OCI-LY7 (cell line): ENCODE data around the gene IRF8. TPM values are rescaled to one million over a fixed set of nuclear protein-coding genes. Genes with fewer than 3 reads are reported as not detected.

Experiments
- BruUV-seq: library from RNA; stranded (reverse); fragments of 400-500 nt; replicated peaks from 2 replicates; lab custom pipeline; 2021; lab: Mats Ljungman, UMichigan
- CTCF ChIA-PET: fragments of 300-600 bp; sonication (Branson Sonifier 250); formaldehyde crosslinking; loops from one replicate; lab custom pipeline; 2022; ENCODE audit warnings: antibody characterized with exemption; ENCODE audit not compliant: unreplicated experiment; lab: Charles Lee
- POLR2A ChIA-PET: fragments of 300-600 bp; sonication (Branson Sonifier 250); formaldehyde crosslinking; loops from one replicate; lab custom pipeline; 2022; ENCODE audit warnings: antibody characterized with exemption; lab: Charles Lee
- DNase-seq: peaks from one replicate; pipeline ENCODE4 v3.0.0-alpha.2; 2015; ENCODE audit warnings: low spot score
- H2AFZ ChIP-seq: fragments of 200-600 bp; sonication (generic), shearing (Covaris generic); 2 replicates; pipeline ENCODE4 v1.6.1; 2014; ENCODE audit warnings: mild to moderate bottlenecking, antibody characterized with exemption, low read length, moderate library complexity
- H3K27ac ChIP-seq: fragments of 200-600 bp; sonication (generic); 2 replicates; pipeline ENCODE4 v1.5.1; 2014; ENCODE audit warnings: mixed run types, low read depth, mild to moderate bottlenecking, moderate library complexity, low read length, inconsistent platforms; ENCODE audit not compliant: poor library complexity, severe bottlenecking
- H3K36me3 ChIP-seq: fragments of 200-600 bp; sonication (generic); 2 replicates; pipeline ENCODE4 v1.6.1; 2014; ENCODE audit warnings: mild to moderate bottlenecking, antibody characterized with exemption, low read length, moderate library complexity, mixed read lengths; ENCODE audit not compliant: insufficient read depth
- H3K4me1 ChIP-seq: fragments of 200-600 bp; sonication (generic); 2 replicates; pipeline ENCODE4 v1.5.1; 2014; ENCODE audit warnings: mild to moderate bottlenecking, low read length; ENCODE audit not compliant: insufficient read depth, poor library complexity, severe bottlenecking
- H3K4me2 ChIP-seq: fragments of 200-600 bp; sonication (generic); 2 replicates; pipeline ENCODE4 v1.6.1; 2014; ENCODE audit warnings: mild to moderate bottlenecking, low read length
- H3K4me3 ChIP-seq: fragments of 200-600 bp; sonication (generic); 2 replicates; pipeline ENCODE4 v1.5.1; 2014; ENCODE audit warnings: mild to moderate bottlenecking, low read depth, low read length; ENCODE audit not compliant: poor library complexity, severe bottlenecking
- H3K79me2 ChIP-seq: fragments of 200-600 bp; sonication (generic); 2 replicates; pipeline ENCODE4 v1.6.1; 2016; ENCODE audit warnings: low read depth, mild to moderate bottlenecking, low read length, moderate library complexity, mixed read lengths; ENCODE audit not compliant: insufficient read depth
- H3K9me2 ChIP-seq: fragments of 200-600 bp; sonication (generic); 2 replicates; pipeline ENCODE4 v1.6.1; 2016; ENCODE audit warnings: mild to moderate bottlenecking, low read length, mixed read lengths; ENCODE audit not compliant: insufficient read depth
- H3K9me3 ChIP-seq: fragments of 200-600 bp; sonication (generic); 2 replicates; pipeline ENCODE4 v1.6.1; 2014; ENCODE audit warnings: mild to moderate bottlenecking, mixed run types, low read length, mixed read lengths
- H4K20me1 ChIP-seq: fragments of 200-600 bp; sonication (generic); 2 replicates; pipeline ENCODE4 v1.6.1; 2014; ENCODE audit warnings: mild to moderate bottlenecking, antibody characterized with exemption, low read length, moderate library complexity, mixed read lengths; ENCODE audit not compliant: insufficient read depth
- EZH2phosphoT487 ChIP-seq: fragments of 200-600 bp; sonication (generic); IDR thresholded peaks from 2 replicates; pipeline ENCODE4 v1.6.1; 2018; ENCODE audit warnings: low read depth, borderline replicate concordance, mild to moderate bottlenecking, mixed run types, antibody characterized with exemption, low read length, moderate library complexity, mixed read lengths
- intact Hi-C: fragments of 100-400 bp; cut with micrococcal nuclease; formaldehyde crosslinking; loops from one replicate; pipeline ENCODE4 v1.10.0; 2022; ENCODE audit not compliant: unreplicated experiment
- total RNA-seq, 2 experiments: library from RNA; depleted of rRNA in 1 of 2; stranded (reverse); fragments of >200 nt in 1 of 2; shearing (Covaris generic) in 1 of 2; gene quantifications; 2 replicates each; pipeline ENCODE4 v1.2.3, GENCODE V29; 2014 to 2022
- TF ChIP-seq, protein P1 (sequence below): fragments of 200-600 bp; sonication (generic); conservative IDR thresholded peaks from 2 replicates; pipeline ENCODE4 v1.5.1; 2014; ENCODE audit warnings: mild to moderate bottlenecking, antibody characterized with exemption, low read length, moderate library complexity, mixed read lengths

IRF8 gene
- total RNA-seq, 2 experiments from 2014 or later, result 181 to 224 TPM

DNA sequence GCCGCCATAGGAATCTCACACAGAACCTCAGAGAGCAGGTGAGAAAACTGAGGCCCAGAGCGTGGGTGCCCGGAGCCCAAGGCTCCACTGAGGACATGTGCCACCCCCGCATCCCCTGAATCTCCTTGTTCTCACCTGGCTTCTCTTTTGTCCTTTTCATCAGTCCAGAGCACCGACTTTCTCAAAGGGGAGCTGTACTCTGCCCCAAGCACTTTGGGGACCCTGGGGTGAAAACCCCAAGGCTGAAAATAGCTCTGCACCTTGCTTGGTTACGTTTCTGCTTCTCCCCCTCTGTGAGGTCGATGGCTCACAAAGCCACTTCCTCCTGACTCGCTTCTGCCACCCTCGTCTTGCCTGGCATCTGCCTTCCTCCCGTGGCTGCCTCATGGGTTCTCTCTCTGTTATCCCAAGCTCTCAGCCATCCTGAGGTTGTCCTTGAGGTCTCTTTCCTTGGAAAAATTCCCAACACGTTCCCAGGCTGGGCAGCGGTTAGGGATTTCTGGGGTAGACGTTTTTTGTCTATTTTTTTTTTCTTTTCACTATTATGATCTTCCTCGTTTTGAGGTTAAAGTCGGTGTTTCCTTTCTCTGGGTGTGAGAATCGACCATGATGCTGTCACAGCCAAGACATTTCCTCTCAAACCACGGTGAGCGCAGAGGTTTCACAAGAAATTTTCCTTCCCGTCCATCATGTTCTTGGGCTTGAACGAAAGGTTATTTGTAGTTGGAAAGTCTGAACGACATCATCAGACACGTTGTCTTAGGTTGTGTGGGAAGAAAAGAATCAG lies 37.2 kb downstream of the IRF8 start:
- intact Hi-C loops, result no loop called here
- Histone ChIP-seq H3K4me2 (peak overlapping the region; percentile 61), H3K36me3 (no peaks in the 10 kb centered on the region), H3K4me1 (peaks cover 42% of the 10 kb centered on the region), H4K20me1 (no peaks in the 10 kb centered on the region), H3K9me2 (no peaks in the 10 kb centered on the region), H3K27ac (peak overlapping the region; percentile 17), H3K79me2 (no peaks in the 10 kb centered on the region), H3K9me3 (no peaks in the 10 kb centered on the region), H3K4me3 (peak overlapping the region; percentile 3), H2AFZ (peak overlapping the region; percentile 81)
- DNase-seq, result peak; percentile 72
- no TSS peak for BruUV-seq
- ChIA-PET CTCF (interaction anchor here (0.6 kb wide), 1 partner anchor 8 kb away, joined by 4 read pairs; no protein-coding TSS in a partner anchor), POLR2A (interaction anchor here (1.5 kb wide), 1 partner anchor 27 kb away, joined by 4 read pairs; no protein-coding TSS in a partner anchor)
- TF ChIP-seq, protein P1, sequence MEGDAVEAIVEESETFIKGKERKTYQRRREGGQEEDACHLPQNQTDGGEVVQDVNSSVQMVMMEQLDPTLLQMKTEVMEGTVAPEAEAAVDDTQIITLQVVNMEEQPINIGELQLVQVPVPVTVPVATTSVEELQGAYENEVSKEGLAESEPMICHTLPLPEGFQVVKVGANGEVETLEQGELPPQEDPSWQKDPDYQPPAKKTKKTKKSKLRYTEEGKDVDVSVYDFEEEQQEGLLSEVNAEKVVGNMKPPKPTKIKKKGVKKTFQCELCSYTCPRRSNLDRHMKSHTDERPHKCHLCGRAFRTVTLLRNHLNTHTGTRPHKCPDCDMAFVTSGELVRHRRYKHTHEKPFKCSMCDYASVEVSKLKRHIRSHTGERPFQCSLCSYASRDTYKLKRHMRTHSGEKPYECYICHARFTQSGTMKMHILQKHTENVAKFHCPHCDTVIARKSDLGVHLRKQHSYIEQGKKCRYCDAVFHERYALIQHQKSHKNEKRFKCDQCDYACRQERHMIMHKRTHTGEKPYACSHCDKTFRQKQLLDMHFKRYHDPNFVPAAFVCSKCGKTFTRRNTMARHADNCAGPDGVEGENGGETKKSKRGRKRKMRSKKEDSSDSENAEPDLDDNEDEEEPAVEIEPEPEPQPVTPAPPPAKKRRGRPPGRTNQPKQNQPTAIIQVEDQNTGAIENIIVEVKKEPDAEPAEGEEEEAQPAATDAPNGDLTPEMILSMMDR, result peak; percentile 30; the same call in 1 of the 2 replicates
- TF ChIP-seq EZH2phosphoT487, result no peak

DNA sequence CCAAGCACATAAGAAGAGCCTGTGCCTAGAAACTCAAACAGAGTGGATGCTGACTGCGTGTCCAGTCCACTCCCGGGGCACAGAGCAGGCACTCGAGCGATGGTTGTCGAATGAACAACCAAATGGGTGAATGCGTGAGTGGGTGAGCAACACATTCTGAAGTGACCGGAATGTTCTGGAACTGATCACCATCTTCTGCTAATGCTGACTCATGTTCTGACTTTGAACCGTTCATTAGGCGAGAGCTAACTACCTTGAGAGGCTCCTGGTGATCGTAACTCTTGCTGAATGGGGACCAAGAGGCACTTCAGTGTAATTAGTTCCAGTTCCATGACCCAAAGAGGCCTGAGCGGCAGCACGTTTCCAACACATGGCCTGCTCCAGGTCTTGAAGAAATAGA lies 37.9 kb downstream of the IRF8 start:
- H3K79me2 ChIP-seq, result no peaks in the 10 kb centered on the region
- ChIA-PET CTCF (no interaction called here), POLR2A (no interaction called here)
- H3K4me2 ChIP-seq, result peak overlapping the region; percentile 61
- H3K4me1 ChIP-seq, result peaks cover 36% of the 10 kb centered on the region
- no peak for DNase-seq
- H3K36me3 ChIP-seq, result no peaks in the 10 kb centered on the region
- no peaks in the 10 kb centered on the region for H4K20me1 ChIP-seq
- no TSS peak for BruUV-seq
- H3K4me3 ChIP-seq, result peak overlapping the region; percentile 3
- H3K9me3 ChIP-seq, result no peaks in the 10 kb centered on the region
- peak overlapping the region; percentile 81; the same call in 1 of the 2 replicates for H2AFZ ChIP-seq
- TF ChIP-seq, protein P1, result no peak
- no peak for TF ChIP-seq EZH2phosphoT487
- H3K27ac ChIP-seq, result no peak overlapping the region
- intact Hi-C loops, result no loop called here
- H3K9me2 ChIP-seq, result no peaks in the 10 kb centered on the region

DNA sequence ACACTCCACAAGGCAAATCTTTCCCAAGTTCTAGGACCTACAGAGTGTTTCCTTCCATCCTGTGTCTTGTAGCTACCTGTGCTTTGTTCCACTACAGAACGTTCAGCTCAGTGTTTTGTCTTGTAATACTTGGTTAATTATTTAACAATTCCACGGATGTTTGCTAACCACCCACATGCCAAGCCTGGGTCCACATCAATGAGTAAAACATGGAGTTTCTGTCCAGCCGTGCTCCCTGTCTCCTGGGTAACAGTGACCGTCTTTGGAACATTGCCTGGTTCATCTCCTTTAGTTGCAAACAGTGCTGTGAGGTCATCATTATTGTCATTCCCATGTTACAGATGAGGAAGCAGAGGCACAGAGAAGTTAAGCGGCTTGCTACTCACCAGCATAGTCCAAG lies 41.3 kb downstream of the IRF8 start:
- H3K4me2 ChIP-seq, result no peak overlapping the region
- no peak for TF ChIP-seq EZH2phosphoT487
- TF ChIP-seq, protein P1, result no peak
- no peaks in the 10 kb centered on the region for H3K9me3 ChIP-seq
- no peak overlapping the region for H2AFZ ChIP-seq
- H3K79me2 ChIP-seq, result no peaks in the 10 kb centered on the region
- POLR2A ChIA-PET, result interaction anchor here (1.3 kb wide), 1 partner anchor 9 kb away, joined by 4 read pairs; no protein-coding TSS in a partner anchor
- intact Hi-C loops, result no loop called here
- CTCF ChIA-PET, result no interaction called here
- H3K36me3 ChIP-seq, result no peaks in the 10 kb centered on the region
- no peaks in the 10 kb centered on the region for H4K20me1 ChIP-seq
- peaks cover 34% of the 10 kb centered on the region for H3K4me1 ChIP-seq
- no TSS peak for BruUV-seq
- no peak overlapping the region for H3K4me3 ChIP-seq
- no peaks in the 10 kb centered on the region for H3K9me2 ChIP-seq
- H3K27ac ChIP-seq, result no peak overlapping the region
- DNase-seq, result no peak
